GM18505 (cell line): ENCODE measurements around the gene SGMS1.

Experiments used
- ATAC-seq: cut with Tn5 transposase; IDR thresholded peaks from one replicate; pipeline ENCODE4 v1.9.1; 2021; ENCODE audit not compliant: unreplicated experiment
- POLR2A ChIP-seq: IDR thresholded peaks from 4 replicates; pipeline ENCODE4 v1.6.1; 2011; ENCODE audit warnings: borderline replicate concordance; ENCODE audit not compliant: insufficient read depth, insufficient read length; ENCODE audit errors: extremely low read depth

The SGMS1 gene

GRCh38 chr10:50480054-50481007, 143.4 kb downstream of the SGMS1 start:
- ATAC-seq = peak; percentile 53
- no peak for TF ChIP-seq POLR2A

- ATAC-seq = no peak
Observed at GRCh38 chr10:50477287-50478203, 146.2 kb downstream of the SGMS1 start.

GRCh38 chr10:50473756-50474155, 150.0 kb downstream of the SGMS1 start:
- ATAC-seq = no peak
- no peak for TF ChIP-seq POLR2A

More at GRCh38 chr10:50477287-50478203, 146.2 kb downstream of the SGMS1 start:
- TF ChIP-seq POLR2A = no peak

- ATAC-seq = no peak
- no peak for TF ChIP-seq POLR2A
Observed at GRCh38 chr10:50472914-50473313, 150.8 kb downstream of the SGMS1 start.

DNA sequence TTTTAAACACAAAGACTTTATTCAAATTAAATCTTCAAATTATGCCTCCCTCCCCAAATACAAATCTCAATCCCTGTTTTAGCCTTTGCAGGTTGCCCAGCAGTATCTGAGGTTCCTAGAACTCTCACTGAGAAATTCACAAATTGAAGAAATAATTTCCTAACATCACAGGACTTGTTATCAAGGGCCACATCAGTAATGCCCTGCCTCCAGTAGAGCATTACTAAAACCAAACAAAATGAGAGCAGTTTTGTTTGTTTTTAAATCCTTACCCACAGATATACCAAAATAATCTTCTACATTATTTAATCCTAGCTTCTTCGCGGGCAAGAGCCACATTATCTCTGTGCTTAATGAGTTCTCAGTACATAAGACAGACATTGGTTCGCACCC, 152.2 kb downstream of the SGMS1 start:
- ATAC-seq = no peak
- no peak for TF ChIP-seq POLR2A

DNA sequence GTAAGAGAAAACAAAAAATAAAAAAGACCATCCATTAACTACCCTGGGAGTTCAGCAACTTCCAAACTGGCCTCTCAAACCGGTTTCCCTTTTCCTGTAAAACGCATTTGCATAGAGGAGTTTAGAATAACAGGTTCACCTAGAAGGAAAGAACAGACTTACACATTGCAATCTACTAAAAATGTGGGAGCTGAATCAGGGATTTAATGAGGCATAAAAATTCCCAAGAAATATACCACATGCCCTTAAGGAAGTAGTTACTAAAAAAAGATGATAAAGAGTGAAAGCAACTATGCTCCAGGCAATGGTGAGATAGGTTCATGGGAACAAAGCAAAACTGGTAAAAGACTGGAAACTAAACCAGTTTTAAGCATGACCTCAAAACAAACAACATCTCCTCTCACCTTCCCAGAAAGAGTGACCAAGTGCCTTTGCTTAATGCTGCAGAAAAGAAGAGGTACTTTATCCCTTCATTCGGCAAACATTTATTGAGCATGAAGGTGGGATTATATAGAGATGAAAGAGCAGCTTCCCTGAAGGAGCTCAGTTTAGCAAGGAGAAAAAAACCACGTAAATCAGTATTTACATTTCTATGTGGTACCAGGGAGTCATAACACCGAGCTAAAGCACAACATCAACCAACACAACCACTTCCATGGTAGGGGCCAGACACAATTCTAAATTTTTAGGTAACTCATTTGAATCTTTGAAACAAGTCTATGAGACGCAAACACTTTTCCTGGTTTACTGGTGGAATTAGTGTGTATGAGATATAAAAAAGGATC, 152.8 kb downstream of the SGMS1 start:
- no peak for ATAC-seq
- TF ChIP-seq POLR2A = no peak

GRCh38 chr10:50470345-50470744, 153.4 kb downstream of the SGMS1 start:
- ATAC-seq = peak; percentile 62
- TF ChIP-seq POLR2A = no peak

- ATAC-seq = no peak
- no peak for TF ChIP-seq POLR2A
Observed at GRCh38 chr10:50469778-50470193, 154.0 kb downstream of the SGMS1 start.

DNA sequence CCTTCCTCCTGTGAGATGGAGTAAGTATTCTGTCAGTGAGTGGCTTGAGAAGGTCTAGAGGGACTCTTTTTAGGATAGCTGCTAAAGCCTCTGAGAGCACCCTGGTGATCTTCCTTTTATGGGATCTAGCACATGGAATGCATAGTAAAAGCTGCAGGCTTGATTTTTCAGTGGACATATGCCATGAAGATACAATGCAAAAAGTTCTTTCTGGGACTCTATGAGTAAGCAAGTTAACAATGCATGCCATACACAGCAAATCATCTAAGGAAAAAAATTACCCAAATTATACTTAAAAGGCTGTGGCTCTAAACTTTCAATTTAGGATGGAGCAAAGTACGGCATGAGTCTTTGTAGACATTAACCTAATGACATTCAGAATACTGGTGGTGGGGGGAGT, 154.5 kb downstream of the SGMS1 start:
- ATAC-seq = no peak
- TF ChIP-seq POLR2A = no peak

DNA sequence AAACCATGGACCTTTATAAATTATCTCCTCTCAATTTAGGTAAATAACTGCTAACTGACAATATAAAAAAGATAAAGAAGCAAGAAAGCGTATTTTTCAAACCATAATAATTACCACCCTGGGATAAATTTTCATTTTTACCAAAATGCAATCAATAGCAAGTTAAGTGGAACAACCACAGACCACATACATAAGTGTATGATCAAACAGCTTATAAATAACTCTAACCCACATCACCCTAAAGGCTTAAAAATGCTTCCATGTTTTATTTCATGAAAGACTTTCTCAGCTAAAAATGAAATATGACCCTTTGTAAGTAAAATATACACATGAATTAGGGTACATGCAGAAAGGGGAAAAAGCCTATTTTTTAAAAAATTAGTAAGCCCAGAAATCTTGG, 156.5 kb downstream of the SGMS1 start:
- no peak for TF ChIP-seq POLR2A
- no peak for ATAC-seq

DNA sequence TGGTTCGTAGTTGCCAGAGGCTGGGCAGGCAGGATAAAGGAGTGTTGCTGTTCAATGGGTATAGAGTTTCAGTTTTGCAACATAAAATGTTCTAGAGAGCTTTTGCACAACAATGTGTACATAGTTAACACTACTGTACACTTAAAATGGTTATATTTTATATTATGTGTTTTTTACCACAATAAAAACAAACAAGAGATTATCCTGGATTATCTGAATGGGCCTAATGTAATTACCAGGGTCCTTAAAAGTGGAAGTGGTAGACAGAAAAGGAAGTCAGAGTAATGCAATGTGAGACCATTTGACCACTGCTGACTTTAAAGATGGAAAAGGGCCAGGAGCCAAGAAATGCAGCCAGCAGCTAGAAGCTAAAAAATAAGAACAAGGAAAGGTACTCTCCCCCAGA, 159.7 kb downstream of the SGMS1 start:
- no peak for ATAC-seq

DNA sequence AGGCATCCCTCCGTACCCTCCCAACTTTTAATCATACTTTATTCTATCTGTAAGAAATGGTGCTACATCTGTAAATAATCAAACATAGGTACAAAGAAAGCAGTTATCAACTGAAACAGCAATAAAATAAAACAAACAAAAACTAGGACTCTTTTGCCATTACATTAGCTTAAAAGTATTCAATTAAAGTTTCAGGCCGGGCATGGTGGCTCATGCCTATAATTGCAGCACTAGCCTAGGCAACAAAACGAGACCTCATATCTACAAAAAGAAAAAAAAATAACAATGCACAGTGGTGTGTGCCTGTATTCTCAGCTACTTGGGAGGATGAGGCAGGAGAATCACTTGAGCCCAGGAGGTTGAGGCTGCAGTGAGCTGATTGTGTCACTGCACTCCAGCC, 161.9 kb downstream of the SGMS1 start:
- ATAC-seq = no peak
- no peak for TF ChIP-seq POLR2A

More for the DNA sequence above, 159.7 kb downstream of the SGMS1 start:
- no peak for TF ChIP-seq POLR2A

DNA sequence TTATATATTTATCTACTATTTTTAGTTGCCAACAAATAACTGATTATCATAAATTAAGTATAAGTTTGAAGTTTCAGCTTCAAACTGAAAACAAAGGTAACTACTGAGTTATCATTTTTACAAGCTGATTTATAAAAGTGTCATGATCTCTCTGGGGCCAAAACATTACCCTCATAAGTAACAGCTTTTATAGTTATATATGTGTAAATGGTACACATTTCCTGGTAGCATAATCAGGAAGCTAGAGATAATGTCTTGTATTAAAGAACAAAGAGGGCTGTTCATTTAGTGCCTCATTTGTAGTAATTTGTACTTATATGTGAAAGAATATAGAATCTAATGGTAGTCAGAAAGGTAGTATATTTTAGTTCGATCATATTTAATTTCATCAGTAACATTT, 162.6 kb downstream of the SGMS1 start:
- no peak for TF ChIP-seq POLR2A
- ATAC-seq = no peak
